ENCODE data around the gene METRNL. TPM values are rescaled to one million over a fixed set of nuclear protein-coding genes. Genes with fewer than 3 reads are reported as not detected.
A peak's percentile ranks its signal among the peaks of the same experiment; 100 is the strongest.
"Not testable (repeated sequence)": the region's sequence is repeated elsewhere in the genome, so short reads cannot be mapped to it uniquely, and the experiment has no call there.

The METRNL gene
- 79.9 TPM for total RNA-seq
- long read RNA-seq, transcript METRNL-201 (4 exons, 1,605 nt), result major isoform, 82 of 92 reads
- long read RNA-seq, transcript METRNL-203 (3 exons, 1,900 nt), result minor isoform, 5 of 92 reads
- long read RNA-seq, partial matches to known transcripts, result 0 of 92 reads
- long read RNA-seq, other reads (novel, unspliced or antisense), result 5 of 92 reads

- peaks cover 40% of the 10 kb centered on the region for H3K4me1 ChIP-seq
- no peak for TF ChIP-seq CTCF (IDR thresholded peaks at IDR 0.05)
- intact Hi-C loops (cut with DNase I), result no loop called here
Measured at GRCh38 chr17:83079352-83079747, at the start of gene METRNL. METRNL (plus strand) TSS chr17:83079609; CDS start chr17:83079816, 207 bp downstream.

GRCh38 chr17:83030432-83030831 lies 49.0 kb upstream of the METRNL start:
- no peak for ATAC-seq
- DNase-seq, result no peak

More at GRCh38 chr17:83079352-83079747, at the start of gene METRNL:
- peak; percentile 66 for ATAC-seq
- Histone ChIP-seq H3K4me3 (peak within 1 kb of the TSS; percentile 67), H3K27ac (peak within 1 kb of the TSS; percentile 80), H3K9me3 (no peaks in the 10 kb centered on the region), H3K36me3 (no peaks in the 10 kb centered on the region), H3K27me3 (no peaks in the 10 kb centered on the region)
- DNase-seq, result peak; percentile 92

GRCh38 chr17:83031321-83031945 lies 48.0 kb upstream of the METRNL start:
- no peak overlapping the region for H3K27ac ChIP-seq
- intact Hi-C loops (cut with DNase I), result no loop called here
- no peaks in the 10 kb centered on the region for H3K9me3 ChIP-seq
- DNase-seq (no peak), ATAC-seq (no peak)
- no peak for TF ChIP-seq CTCF (IDR thresholded peaks at IDR 0.05)
- H3K27me3 ChIP-seq, result no peaks in the 10 kb centered on the region
- no peak overlapping the region for H3K4me3 ChIP-seq
- no peaks in the 10 kb centered on the region for H3K36me3 ChIP-seq
- no peaks in the 10 kb centered on the region for H3K4me1 ChIP-seq

More at GRCh38 chr17:83030432-83030831, 49.0 kb upstream of the METRNL start:
- Histone ChIP-seq H3K27ac (no peak overlapping the region), H3K36me3 (no peaks in the 10 kb centered on the region), H3K27me3 (no peaks in the 10 kb centered on the region), H3K4me3 (no peak overlapping the region), H3K9me3 (no peaks in the 10 kb centered on the region), H3K4me1 (no peaks in the 10 kb centered on the region)
- intact Hi-C loops (cut with DNase I), result no loop called here
- no peak for TF ChIP-seq CTCF (IDR thresholded peaks at IDR 0.05)

- H3K36me3 ChIP-seq; H3K4me1 ChIP-seq; H3K9me3 ChIP-seq; H3K27me3 ChIP-seq; H3K4me3 ChIP-seq; intact Hi-C loops (cut with DNase I); H3K27ac ChIP-seq; DNase-seq; ATAC-seq: not testable (repeated sequence)
Measured at GRCh38 chr17:83031946-83032451, 47.4 kb upstream of the METRNL start.

- Histone ChIP-seq H3K27ac (no peak overlapping the region), H3K4me1 (no peaks in the 10 kb centered on the region), H3K36me3 (peaks cover 7% of the 10 kb centered on the region), H3K27me3 (no peaks in the 10 kb centered on the region), H3K4me3 (no peak overlapping the region), H3K9me3 (no peaks in the 10 kb centered on the region)
- ATAC-seq (no peak), DNase-seq (no peak)
- no peak for TF ChIP-seq CTCF (IDR thresholded peaks at IDR 0.05)
- intact Hi-C loops (cut with DNase I), result no loop called here
Measured at GRCh38 chr17:83032781-83033180, 46.6 kb upstream of the METRNL start.

- intact Hi-C loops (cut with DNase I), result no loop called here
- no peak for DNase-seq
Measured at GRCh38 chr17:83034525-83034924, 44.9 kb upstream of the METRNL start.

More at GRCh38 chr17:83034525-83034924, 44.9 kb upstream of the METRNL start:
- Histone ChIP-seq H3K4me1 (no peaks in the 10 kb centered on the region), H3K27ac (no peak overlapping the region), H3K36me3 (peaks cover 7% of the 10 kb centered on the region), H3K4me3 (no peak overlapping the region), H3K9me3 (no peaks in the 10 kb centered on the region), H3K27me3 (no peaks in the 10 kb centered on the region)
- ATAC-seq, result no peak
- no peak for TF ChIP-seq CTCF (IDR thresholded peaks at IDR 0.05)

All from upper lobe of right lung (tissue), 1 donor.